ENCODE data around the gene CHI3L2.

The CHI3L2 gene

GRCh38 chr1:111227434-111227833 lies at the start of gene CHI3L2:
Gene CHI3L2, plus strand, starts transcription at chr1:111227713. Its CDS starts 17 bp downstream, at chr1:111227730.
- no peak for FAIRE-seq

GRCh38 chr1:111179968-111180533 lies 47.5 kb upstream of the CHI3L2 start:
- no peak for FAIRE-seq

GRCh38 chr1:111182052-111182451 lies 45.5 kb upstream of the CHI3L2 start:
- no peak for FAIRE-seq

GRCh38 chr1:111183308-111184069 lies 44.0 kb upstream of the CHI3L2 start:
- FAIRE-seq = no peak

GRCh38 chr1:111184663-111185062 lies 42.9 kb upstream of the CHI3L2 start:
- FAIRE-seq = no peak

GRCh38 chr1:111190931-111191451 lies 36.5 kb upstream of the CHI3L2 start:
- no peak for FAIRE-seq

GRCh38 chr1:111191496-111191895 lies 36.0 kb upstream of the CHI3L2 start:
- FAIRE-seq = no peak

- FAIRE-seq = no peak
Observed at GRCh38 chr1:111192074-111192473, 35.4 kb upstream of the CHI3L2 start.

- FAIRE-seq = no peak
Observed at GRCh38 chr1:111192658-111193519, 34.6 kb upstream of the CHI3L2 start.

- no peak for FAIRE-seq
Observed at GRCh38 chr1:111193712-111194480, 33.6 kb upstream of the CHI3L2 start.

- no peak for FAIRE-seq
Observed at GRCh38 chr1:111195002-111195684, 32.4 kb upstream of the CHI3L2 start.

GRCh38 chr1:111196213-111196612 lies 31.3 kb upstream of the CHI3L2 start:
- FAIRE-seq = no peak

GRCh38 chr1:111197598-111198284 lies 29.8 kb upstream of the CHI3L2 start:
- no peak for FAIRE-seq

- FAIRE-seq = no peak
Observed at GRCh38 chr1:111198836-111199235, 28.7 kb upstream of the CHI3L2 start.

- no peak for FAIRE-seq
Observed at GRCh38 chr1:111199329-111199728, 28.2 kb upstream of the CHI3L2 start.

- FAIRE-seq = no peak
Observed at GRCh38 chr1:111199881-111200801, 27.4 kb upstream of the CHI3L2 start, which contains the start of gene DENND2D. Gene DENND2D, minus strand, starts transcription at chr1:111200646. Its CDS starts 187 bp downstream, at chr1:111200459.

GRCh38 chr1:111200802-111201161 lies 26.7 kb upstream of the CHI3L2 start:
- FAIRE-seq = no peak

- no peak for FAIRE-seq
Observed at GRCh38 chr1:111201275-111202090, 26.0 kb upstream of the CHI3L2 start.

GRCh38 chr1:111202366-111202706 lies 25.2 kb upstream of the CHI3L2 start:
- FAIRE-seq = no peak
